ENCODE results near the gene ZNF70. TPM values are rescaled to one million over a fixed set of nuclear protein-coding genes. Genes with fewer than 3 reads are reported as not detected.

ZNF70 gene
- total RNA-seq, 1 donor from 2014 or later, result 0.96 TPM

GRCh38 chr22:23779731-23780130 is 28.8 kb upstream of the ZNF70 start:
- DNase-seq (ENCODE audit: low spot score) (no peak), ATAC-seq (no peak)

DNA sequence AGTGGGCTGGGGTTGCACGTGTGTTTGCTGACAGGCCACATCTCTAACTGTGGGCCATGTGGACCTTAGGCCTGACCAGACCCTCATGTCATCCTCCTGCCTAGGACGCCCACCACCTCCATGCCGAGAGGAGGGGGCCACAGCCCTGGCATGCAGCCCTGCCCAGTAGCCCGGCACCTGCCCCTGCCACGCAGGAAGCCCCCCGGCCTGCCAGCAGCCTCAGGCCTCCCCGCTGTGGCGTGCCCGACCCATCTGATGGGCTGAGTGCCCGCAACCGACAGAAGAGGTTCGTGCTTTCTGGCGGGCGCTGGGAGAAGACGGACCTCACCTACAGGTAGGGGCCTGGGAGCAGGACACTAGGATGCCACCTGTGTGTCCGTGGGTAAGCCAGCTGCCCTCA is 28.2 kb upstream of the ZNF70 start:
- ATAC-seq (no peak), DNase-seq (ENCODE audit: low spot score) (no peak)

DNA sequence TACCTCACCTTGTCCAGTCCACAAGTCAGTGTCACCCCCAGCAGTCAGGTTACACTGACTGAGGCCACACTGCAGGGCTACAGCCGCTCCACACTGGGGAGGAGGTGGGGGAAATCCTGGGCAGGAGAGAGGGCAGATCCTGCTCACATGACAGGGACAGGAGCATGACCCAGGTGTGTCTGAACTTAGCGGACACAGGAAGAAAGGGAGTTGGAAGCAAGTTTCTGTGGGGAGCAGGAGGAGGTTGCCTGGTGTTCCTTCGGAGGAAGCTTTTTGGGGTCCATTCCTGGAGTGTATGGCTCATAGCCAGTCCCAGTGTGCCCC is 27.6 kb upstream of the ZNF70 start:
- ATAC-seq (peak; percentile 35), DNase-seq (ENCODE audit: low spot score) (no peak)

DNA sequence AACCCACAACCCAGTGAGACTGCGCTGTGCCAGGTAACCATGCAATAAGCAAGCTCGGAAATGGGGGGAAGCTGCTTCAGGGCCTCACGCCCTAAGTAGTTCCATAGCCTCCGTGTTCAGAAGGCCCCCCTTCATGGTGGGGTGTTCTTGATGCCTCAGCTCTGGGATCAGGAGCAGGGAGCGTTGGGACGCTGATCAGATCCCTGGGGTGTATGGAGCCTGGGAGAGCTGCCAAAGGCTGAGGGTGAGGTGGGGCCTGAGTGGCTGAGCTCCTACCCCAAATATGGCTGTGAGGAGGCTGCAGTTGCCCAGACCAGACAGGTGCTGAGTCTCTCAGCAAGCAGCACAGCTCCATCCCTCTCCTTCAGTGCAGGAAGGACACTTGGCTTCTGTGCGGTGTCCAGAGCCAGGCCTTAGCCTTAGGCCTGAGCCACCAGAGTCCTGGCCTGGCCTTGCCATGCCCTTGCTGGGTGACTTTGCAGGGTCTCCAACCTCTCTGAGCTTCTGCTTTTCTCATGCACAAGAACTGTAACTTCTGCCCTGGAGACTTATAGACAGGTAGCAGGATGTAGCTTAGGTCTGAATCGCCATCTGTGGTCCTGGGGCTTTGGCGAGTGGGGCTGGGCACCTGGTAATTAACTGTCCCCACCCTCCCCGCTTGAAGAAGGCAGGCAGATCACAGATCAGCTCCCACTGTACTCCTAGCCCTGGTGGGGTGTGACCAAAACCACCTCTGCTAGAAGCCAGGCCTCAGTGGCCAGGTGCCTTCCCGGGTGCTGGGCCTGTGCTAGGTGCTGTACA is 27.1 kb upstream of the ZNF70 start:
- ATAC-seq (no peak), DNase-seq (ENCODE audit: low spot score) (no peak)

GRCh38 chr22:23775779-23776375 is 25.0 kb upstream of the ZNF70 start:
- DNase-seq (ENCODE audit: low spot score) (no peak), ATAC-seq (peak; percentile 23)

GRCh38 chr22:23774922-23775436 is 24.1 kb upstream of the ZNF70 start:
- DNase-seq (ENCODE audit: low spot score), result no peak
- ATAC-seq, result no peak

- no peak for ATAC-seq
- DNase-seq (ENCODE audit: low spot score), result no peak
Observed at GRCh38 chr22:23774114-23774921, 23.4 kb upstream of the ZNF70 start.

DNA sequence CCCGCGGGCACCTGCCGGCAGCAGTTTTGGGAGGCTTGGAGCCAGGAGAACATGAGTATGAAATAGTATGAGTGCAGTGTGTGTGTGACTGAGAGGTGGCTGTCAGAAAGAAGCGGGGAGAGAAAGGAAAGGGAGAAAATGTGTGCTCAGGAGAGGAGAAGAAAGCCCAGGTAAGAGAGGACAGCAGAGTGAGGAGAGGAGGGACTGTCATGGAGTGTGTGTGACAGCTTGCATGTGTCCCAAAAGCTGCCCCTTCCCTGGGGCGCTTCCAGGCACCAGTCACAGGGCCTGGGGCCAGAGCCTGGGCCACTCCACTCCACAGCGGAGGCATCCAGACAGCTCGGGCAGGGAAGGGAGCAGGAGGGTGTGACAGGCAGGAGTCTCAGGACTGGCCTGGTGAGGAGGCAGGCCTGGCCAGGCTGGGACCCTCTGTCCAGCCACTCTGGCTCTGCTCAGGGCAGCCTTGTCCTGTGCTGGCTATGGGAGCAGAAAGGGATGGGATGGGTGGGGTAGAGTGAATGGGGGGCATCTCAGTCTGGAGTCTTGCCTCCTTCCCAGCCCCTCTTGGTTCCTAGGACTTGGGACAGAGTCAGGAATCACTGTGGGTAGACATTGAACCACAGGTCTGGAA is 22.7 kb upstream of the ZNF70 start:
- DNase-seq (ENCODE audit: low spot score), result no peak
- no peak for ATAC-seq

GRCh38 chr22:23772649-23773473 is 21.9 kb upstream of the ZNF70 start, which contains the start of gene MMP11:
Gene MMP11 (plus strand): TSS chr22:23772849. CDS start chr22:23772871, 22 bp downstream.
- peak; percentile 59 for DNase-seq (ENCODE audit: low spot score)
- peak; percentile 35 for ATAC-seq

DNA sequence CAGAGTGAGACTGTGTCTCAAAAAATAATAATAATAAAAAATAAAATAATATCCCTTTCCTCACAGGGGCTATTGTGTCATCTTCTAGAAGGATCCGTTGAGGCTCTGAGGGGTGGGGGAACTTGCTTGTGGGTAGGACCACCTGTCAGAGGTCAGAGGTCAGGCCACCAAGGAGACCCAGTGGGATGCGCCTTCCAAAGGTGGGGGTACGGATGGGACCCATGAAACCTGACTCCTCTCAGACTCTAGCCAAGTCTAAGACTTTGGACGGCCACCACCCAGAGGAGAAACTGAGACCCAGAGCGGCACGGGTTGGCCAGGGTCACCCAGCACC is 21.4 kb upstream of the ZNF70 start:
- no peak for DNase-seq (ENCODE audit: low spot score)
- ATAC-seq, result no peak

DNA sequence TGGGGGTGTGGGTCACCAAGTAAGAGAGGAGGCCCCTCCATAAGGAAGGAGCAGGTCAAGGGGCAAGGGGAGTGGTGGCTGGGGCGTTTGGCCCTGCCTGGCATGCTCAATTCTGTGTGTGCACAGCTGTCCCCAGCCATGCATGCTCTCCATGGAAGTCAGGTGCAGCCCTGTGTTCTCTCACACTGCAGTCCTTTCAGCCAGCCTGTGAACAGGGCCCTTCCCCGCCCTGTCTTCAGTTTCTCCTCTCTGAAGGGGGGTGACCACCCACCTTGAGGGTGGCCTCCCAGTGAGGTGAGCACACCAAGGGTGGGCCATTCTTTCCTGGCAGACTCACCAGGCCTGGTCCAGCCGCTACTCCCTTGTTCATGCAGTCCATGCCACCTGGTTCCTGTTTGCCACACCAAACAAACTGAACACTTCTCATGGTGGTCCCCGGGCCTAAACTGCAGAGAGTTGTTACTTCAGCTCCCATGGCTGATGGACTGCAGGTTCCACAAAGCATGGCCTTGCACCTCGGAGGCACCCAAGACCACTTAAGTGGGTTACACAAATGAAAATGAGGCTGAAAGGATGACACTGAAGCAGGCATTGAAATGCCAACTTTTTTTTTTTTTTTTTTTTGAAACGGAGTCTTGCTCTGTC is 18.5 kb upstream of the ZNF70 start:
- no peak for ATAC-seq
- DNase-seq (ENCODE audit: low spot score), result no peak

DNA sequence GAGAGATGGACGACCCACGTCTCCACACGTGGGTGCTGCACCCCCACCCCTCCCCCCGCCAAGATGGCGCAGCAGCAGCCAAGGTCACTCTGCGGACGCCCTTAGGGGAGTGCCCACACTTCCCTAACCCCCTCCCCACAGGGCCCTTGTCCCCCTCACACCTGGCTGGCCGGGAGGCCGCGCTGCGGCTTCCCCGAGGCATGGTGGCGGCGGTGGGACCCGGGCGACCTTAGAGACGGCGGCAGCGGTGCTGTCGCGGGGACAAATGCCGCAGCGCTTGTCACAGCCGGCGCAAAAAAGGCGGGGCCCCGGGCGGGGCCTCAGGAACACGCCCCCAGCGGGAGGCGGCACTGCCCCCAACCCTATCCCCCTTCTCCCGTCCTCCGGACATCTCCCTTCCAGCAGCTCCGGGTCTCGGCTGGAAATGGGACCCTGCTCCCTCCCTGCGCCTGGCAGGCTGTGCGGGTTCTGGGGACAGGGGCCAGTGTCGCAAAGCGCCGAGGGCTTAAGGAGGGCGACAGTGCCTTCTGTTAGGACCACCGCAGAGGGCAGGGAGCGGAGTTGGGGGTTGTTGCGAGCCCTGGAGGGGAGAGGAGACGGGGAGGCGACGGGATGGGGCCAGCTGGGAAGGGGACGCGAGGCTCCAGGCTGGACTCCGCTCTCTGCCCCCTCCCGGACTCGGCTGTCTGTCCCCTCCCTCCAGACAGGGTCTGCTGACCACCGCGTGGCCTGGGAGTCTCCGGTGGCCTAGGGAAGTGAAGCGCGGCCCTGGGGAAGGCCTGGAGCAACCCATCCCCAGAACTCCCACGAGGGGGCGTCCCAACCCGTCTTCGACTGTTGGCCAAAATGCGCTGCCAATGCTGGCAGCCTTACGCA is 17.0 kb upstream of the ZNF70 start, which contains the start of gene CHCHD10:
Gene CHCHD10, minus strand, starts transcription at position 300 of the 876 bp plus-strand sequence. Its CDS starts 98 bp downstream, at position 202.
- ATAC-seq (peak; percentile 77), DNase-seq (ENCODE audit: low spot score) (peak; percentile 91)

GRCh38 chr22:23767303-23767672 is 16.4 kb upstream of the ZNF70 start:
- ATAC-seq (no peak), DNase-seq (ENCODE audit: low spot score) (no peak)

DNA sequence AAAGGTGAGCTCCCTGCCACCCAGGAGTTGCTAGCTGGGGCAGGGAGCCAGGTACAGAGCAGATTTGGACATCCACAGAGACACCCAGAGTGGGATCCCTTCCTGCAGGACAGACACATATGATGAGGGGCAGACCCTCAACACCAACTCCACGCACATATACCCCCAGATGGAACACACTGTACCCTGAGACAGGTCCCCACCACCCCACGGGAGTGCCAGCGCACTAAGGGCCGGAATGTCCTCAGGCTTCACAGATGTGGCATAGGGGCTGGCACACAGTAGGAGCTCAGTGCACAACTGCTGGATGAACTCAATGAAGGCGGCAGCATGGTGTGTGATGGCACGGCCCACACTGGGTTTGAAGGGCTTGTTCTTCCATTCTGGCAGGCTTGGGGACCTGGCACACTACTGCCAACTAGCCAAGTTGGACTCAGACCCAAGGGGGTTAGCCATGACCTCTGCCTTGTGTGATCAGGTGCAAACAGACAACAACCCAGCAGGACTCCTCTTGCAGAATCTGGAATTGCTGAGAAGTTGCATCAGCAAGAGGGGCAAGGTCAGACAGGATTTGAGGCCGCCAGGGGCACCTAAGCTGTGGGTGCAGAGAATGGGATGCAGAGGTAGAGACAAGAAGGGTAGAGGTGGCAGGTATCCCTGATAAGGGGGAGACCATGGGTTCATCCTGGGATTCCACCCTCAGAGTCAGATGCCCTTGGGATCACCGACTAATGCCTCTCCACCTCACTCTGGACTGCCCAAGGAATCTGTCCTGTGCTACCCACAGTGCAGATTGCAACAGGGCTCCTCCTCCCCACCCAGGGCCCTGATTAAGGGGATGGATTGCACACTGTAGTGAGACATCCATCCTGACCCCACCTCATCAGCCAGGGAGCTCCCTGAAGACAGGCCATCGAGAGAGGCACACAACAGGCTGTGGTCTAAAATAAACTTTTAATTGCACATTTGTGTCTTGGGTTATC is 14.3 kb upstream of the ZNF70 start:
- ATAC-seq, result peak; percentile 52

DNA sequence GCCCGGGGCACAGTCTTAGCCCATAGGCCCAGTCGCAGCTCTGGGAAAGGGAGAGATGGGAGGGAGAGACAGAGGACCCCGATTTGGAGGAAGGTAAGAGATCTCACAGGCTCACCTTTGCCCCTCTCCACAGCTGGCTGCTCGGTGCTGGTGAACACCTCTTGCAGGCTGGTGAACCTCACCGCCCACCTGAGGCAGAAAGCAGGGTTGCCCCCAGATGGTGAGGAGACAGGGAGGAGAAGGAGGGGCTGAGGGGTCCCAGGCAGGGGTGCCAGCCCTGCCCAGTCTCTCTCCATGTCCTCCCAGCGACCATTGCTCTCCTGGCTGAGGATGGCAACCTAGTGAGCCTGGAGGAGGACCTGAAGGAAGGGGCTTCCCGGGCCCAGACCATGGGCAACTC is 13.0 kb upstream of the ZNF70 start:
- no peak for ATAC-seq
- no peak for DNase-seq (ENCODE audit: low spot score)

More for the DNA sequence above, 14.3 kb upstream of the ZNF70 start:
- peak; percentile 90 for DNase-seq (ENCODE audit: low spot score)

GRCh38 chr22:23763579-23763945 is 12.7 kb upstream of the ZNF70 start:
- DNase-seq (ENCODE audit: low spot score), result no peak
- no peak for ATAC-seq

- no peak for ATAC-seq
- DNase-seq (ENCODE audit: low spot score), result no peak
Observed at GRCh38 chr22:23762842-23763578, 12.1 kb upstream of the ZNF70 start, which contains the start of gene C22orf15. Gene C22orf15 (plus strand): TSS chr22:23762990. CDS start chr22:23763307, 317 bp downstream.

Data from left lobe of liver (tissue), 2 donors.